IMR-90 (cell line): ENCODE measurements around the gene PCBP3. TPM values are rescaled to one million over a fixed set of nuclear protein-coding genes. Genes with fewer than 3 reads are reported as not detected.

Source experiments
- ATAC-seq: fragments of 200-7000 bp; cut with Tn5 transposase; 2 replicates; pipeline ENCODE4 v1.9.1; 2020; ENCODE audit warnings: low read depth, mild to moderate bottlenecking, moderate library complexity
- BruUV-seq: library from RNA; stranded (reverse); fragments of 400-500 nt; replicated peaks from 2 replicates; lab custom pipeline; 2021; lab: Mats Ljungman, UMichigan
- CTCF ChIA-PET: fragments of 300-600 bp; formaldehyde crosslinking; extraction: SDS; loops from one replicate; lab custom pipeline; 2021; ENCODE audit warnings: antibody characterized with exemption; lab: Yijun Ruan, JAX
- POLR2A ChIA-PET: fragments of 300-600 bp; sonication (Branson Sonifier 250); formaldehyde crosslinking; loops from one replicate; lab custom pipeline; 2022; ENCODE audit warnings: antibody characterized with exemption; ENCODE audit not compliant: unreplicated experiment; lab: Charles Lee
- DNase-seq: peaks from one replicate; pipeline ENCODE4 v3.0.0; 2013
- H2AFZ ChIP-seq: replicated peaks from 2 replicates; pipeline ENCODE3; 2013; ENCODE audit warnings: low read length, mild to moderate bottlenecking; ENCODE audit not compliant: poor library complexity
- H2AK5ac ChIP-seq: 2 replicates; pipeline ENCODE4 v1.6.1; 2013; ENCODE audit warnings: low read depth, low read length, inconsistent platforms
- H2AK9ac ChIP-seq: replicated peaks from 2 replicates; pipeline ENCODE3; 2013; ENCODE audit warnings: mild to moderate bottlenecking, low read depth, low read length, moderate library complexity; ENCODE audit not compliant: poor library complexity
- H2BK120ac ChIP-seq: 2 replicates; pipeline ENCODE4 v1.6.1; 2013; ENCODE audit warnings: low read depth, low read length, inconsistent platforms
- H2BK15ac ChIP-seq: 3 replicates; pipeline ENCODE4 v1.6.1; 2013; ENCODE audit warnings: low read depth, low read length, inconsistent platforms
- H2BK20ac ChIP-seq: 2 replicates; pipeline ENCODE4 v1.6.1; 2013; ENCODE audit warnings: low read depth, mild to moderate bottlenecking, inconsistent platforms, low read length, moderate library complexity
- H2BK5ac ChIP-seq: 2 replicates; pipeline ENCODE4 v1.6.1; 2013; ENCODE audit warnings: mild to moderate bottlenecking, low read depth, low read length, inconsistent platforms; ENCODE audit not compliant: poor library complexity, severe bottlenecking
- H3K14ac ChIP-seq: replicated peaks from 2 replicates; pipeline ENCODE4 v1.6.1; 2013; ENCODE audit warnings: low read depth, low read length, inconsistent platforms
- H3K18ac ChIP-seq: 2 replicates; pipeline ENCODE4 v1.6.1; 2013; ENCODE audit warnings: low read depth, low read length, control low read depth
- H3K23ac ChIP-seq: 2 replicates; pipeline ENCODE4 v1.6.1; 2013; ENCODE audit warnings: low read depth, low read length, inconsistent platforms
- H3K27ac ChIP-seq: 2 replicates; pipeline ENCODE4 v1.5.1; 2013; ENCODE audit warnings: mild to moderate bottlenecking, control low read depth, low read length; ENCODE audit not compliant: insufficient read depth
- H3K27me3 ChIP-seq: 2 replicates; pipeline ENCODE4 v1.6.1; 2013; ENCODE audit warnings: low read length; ENCODE audit not compliant: control insufficient read depth, insufficient read depth
- H3K36me3 ChIP-seq: 2 replicates; pipeline ENCODE4 v1.6.1; 2013; ENCODE audit warnings: low read length, mixed read lengths; ENCODE audit not compliant: control insufficient read depth, insufficient read depth
- H3K4ac ChIP-seq: 2 replicates; pipeline ENCODE4 v1.6.1; 2013; ENCODE audit warnings: low read depth, low read length, inconsistent platforms
- H3K4me1 ChIP-seq: 2 replicates; pipeline ENCODE4 v1.6.1; 2013; ENCODE audit warnings: low read length, mixed read lengths; ENCODE audit not compliant: control insufficient read depth, insufficient read depth
- H3K4me2 ChIP-seq: 2 replicates; pipeline ENCODE4 v1.6.1; 2013; ENCODE audit warnings: low read depth, mild to moderate bottlenecking, control low read depth, low read length, moderate library complexity
- H3K4me3 ChIP-seq: 2 replicates; pipeline ENCODE4 v1.5.1; 2013; ENCODE audit warnings: low read depth, mild to moderate bottlenecking, control low read depth, low read length, moderate library complexity; ENCODE audit not compliant: insufficient read depth
- H3K56ac ChIP-seq: 2 replicates; pipeline ENCODE4 v1.6.1; 2013; ENCODE audit warnings: low read length, inconsistent platforms; ENCODE audit not compliant: insufficient read depth; ENCODE audit errors: extremely low read depth
- H3K79me1 ChIP-seq, 2 experiments: 2 replicates each; pipeline ENCODE4 v1.6.1; 2013; ENCODE audit warnings: low read length in 2 of 2, inconsistent platforms in 1 of 2, low read depth in 1 of 2
- H3K9ac ChIP-seq: 2 replicates; pipeline ENCODE4 v1.6.1; 2013; ENCODE audit warnings: low read depth, low read length, control low read depth
- H3K9me1 ChIP-seq: 2 replicates; pipeline ENCODE4 v1.6.1; 2013; ENCODE audit warnings: low read length, inconsistent platforms; ENCODE audit not compliant: insufficient read depth
- H3K9me3 ChIP-seq: 2 replicates; pipeline ENCODE4 v1.6.1; 2013; ENCODE audit warnings: low read length; ENCODE audit not compliant: control insufficient read depth, insufficient read depth
- H4K20me1 ChIP-seq: 2 replicates; pipeline ENCODE4 v1.6.1; 2013; ENCODE audit warnings: low read length, inconsistent platforms; ENCODE audit not compliant: insufficient read depth
- H4K5ac ChIP-seq: 2 replicates; pipeline ENCODE4 v1.6.1; 2013; ENCODE audit warnings: mild to moderate bottlenecking, low read depth, low read length, control low read depth
- H4K8ac ChIP-seq, 2 experiments: 2 replicates each; pipeline ENCODE4 v1.6.1; 2013; ENCODE audit warnings: low read depth in 2 of 2, low read length in 2 of 2, control low read depth in 1 of 2, inconsistent platforms in 1 of 2
- H4K91ac ChIP-seq: 2 replicates; pipeline ENCODE4 v1.6.1; 2013; ENCODE audit warnings: low read depth, low read length, inconsistent platforms; ENCODE audit not compliant: insufficient read depth
- BHLHE40 ChIP-seq: fragments of 150-350 bp; IDR thresholded peaks from 2 replicates; pipeline ENCODE4 v1.6.1; 2016; ENCODE audit warnings: mild to moderate bottlenecking, low read depth, low read length
- CEBPB ChIP-seq: IDR thresholded peaks from 2 replicates; pipeline ENCODE4 v1.6.1; 2012; ENCODE audit warnings: low read depth, low read length, improper control_type of control experiment
- CHD1 ChIP-seq: IDR thresholded peaks from 2 replicates; pipeline ENCODE4 v1.6.1; 2012; ENCODE audit warnings: low read depth, low read length, improper control_type of control experiment
- FOS ChIP-seq: fragments of 150-350 bp; IDR thresholded peaks from 2 replicates; pipeline ENCODE4 v1.6.1; 2016; ENCODE audit warnings: low read depth, low read length
- MAFK ChIP-seq: IDR thresholded peaks from 2 replicates; pipeline ENCODE4 v1.6.1; 2012; ENCODE audit warnings: low read depth, low read length, improper control_type of control experiment
- MXI1 ChIP-seq: IDR thresholded peaks from 2 replicates; pipeline ENCODE4 v1.6.1; 2012; ENCODE audit warnings: low read depth, mild to moderate bottlenecking, low read length, moderate library complexity, borderline replicate concordance
- RAD21 ChIP-seq: IDR thresholded peaks from 2 replicates; pipeline ENCODE4 v1.6.1; 2012; ENCODE audit warnings: low read length, improper control_type of control experiment
- RCOR1 ChIP-seq: IDR thresholded peaks from 2 replicates; pipeline ENCODE4 v1.6.1; 2012; ENCODE audit warnings: mild to moderate bottlenecking, low read length, improper control_type of control experiment; ENCODE audit not compliant: insufficient replicate concordance
- RFX5 ChIP-seq: IDR thresholded peaks from 2 replicates; pipeline ENCODE4 v1.8.0; 2012; ENCODE audit warnings: low read depth, mild to moderate bottlenecking, low read length, moderate library complexity
- SMC3 ChIP-seq: fragments of 150-350 bp; IDR thresholded peaks from 2 replicates; pipeline ENCODE4 v1.6.1; 2016; ENCODE audit warnings: low read depth, mild to moderate bottlenecking, antibody characterized with exemption, low read length, moderate library complexity
- WGBS, 2 experiments: methylation state at CpG; one replicate each; pipeline versions ENCODE4 v1.1.5 to v1.1.7; 2013; ENCODE audit warnings: missing lambda C conversion rate in 2 of 2; ENCODE audit not compliant: insufficient read length in 1 of 2; ENCODE audit errors: extremely low coverage in 2 of 2; 5-methylcytosine and 5-hydroxymethylcytosine counted together
- dilution Hi-C: fragments of 300-500 bp; cut with HindIII; formaldehyde crosslinking; loops from one replicate; pipeline ENCODE4 v1.14.3; 2018; ENCODE audit warnings: low sequenced_read_pairs; ENCODE audit not compliant: unreplicated experiment
- in situ Hi-C: fragments of 300-500 bp; cut with MboI; formaldehyde crosslinking; loops from 3 replicates; pipeline ENCODE4 v1.14.3; 2019; ENCODE audit warnings: low sequenced_read_pairs, inconsistent platforms, mixed read lengths
- intact Hi-C: fragments of 100-400 bp; cut with micrococcal nuclease; formaldehyde crosslinking; loops from 2 replicates; pipeline ENCODE4 v1.10.0; 2022
- polyA plus RNA-seq, 3 experiments: library from polyadenylated mRNA; depleted of rRNA; stranded (reverse); fragments of >200 nt; gene quantifications; 2 replicates each; pipeline ENCODE4 v1.2.3, GENCODE V29; 2012; ENCODE audit warnings: low replicate concordance in 1 of 3
- total RNA-seq: library from RNA; depleted of rRNA; stranded (reverse); fragments of >200 nt; gene quantifications from 2 replicates; pipeline ENCODE4 v1.2.3, GENCODE V29; 2012
- TF ChIP-seq, protein P1 (sequence below): fragments of 150-350 bp; IDR thresholded peaks from 2 replicates; pipeline ENCODE4 v1.6.1; 2017; ENCODE audit warnings: mild to moderate bottlenecking, antibody characterized with exemption, low read length, low read depth
- TF ChIP-seq, protein P2 (sequence below): conservative IDR thresholded peaks from 2 replicates; pipeline ENCODE4 v1.5.1; 2012; ENCODE audit warnings: mild to moderate bottlenecking, low read depth, low read length, improper control_type of control experiment

Gene PCBP3
- total and polyA plus RNA-seq, 2 of the 4 experiments (the other 2 are of a cell fraction): 2.9 to 3.9 TPM

DNA sequence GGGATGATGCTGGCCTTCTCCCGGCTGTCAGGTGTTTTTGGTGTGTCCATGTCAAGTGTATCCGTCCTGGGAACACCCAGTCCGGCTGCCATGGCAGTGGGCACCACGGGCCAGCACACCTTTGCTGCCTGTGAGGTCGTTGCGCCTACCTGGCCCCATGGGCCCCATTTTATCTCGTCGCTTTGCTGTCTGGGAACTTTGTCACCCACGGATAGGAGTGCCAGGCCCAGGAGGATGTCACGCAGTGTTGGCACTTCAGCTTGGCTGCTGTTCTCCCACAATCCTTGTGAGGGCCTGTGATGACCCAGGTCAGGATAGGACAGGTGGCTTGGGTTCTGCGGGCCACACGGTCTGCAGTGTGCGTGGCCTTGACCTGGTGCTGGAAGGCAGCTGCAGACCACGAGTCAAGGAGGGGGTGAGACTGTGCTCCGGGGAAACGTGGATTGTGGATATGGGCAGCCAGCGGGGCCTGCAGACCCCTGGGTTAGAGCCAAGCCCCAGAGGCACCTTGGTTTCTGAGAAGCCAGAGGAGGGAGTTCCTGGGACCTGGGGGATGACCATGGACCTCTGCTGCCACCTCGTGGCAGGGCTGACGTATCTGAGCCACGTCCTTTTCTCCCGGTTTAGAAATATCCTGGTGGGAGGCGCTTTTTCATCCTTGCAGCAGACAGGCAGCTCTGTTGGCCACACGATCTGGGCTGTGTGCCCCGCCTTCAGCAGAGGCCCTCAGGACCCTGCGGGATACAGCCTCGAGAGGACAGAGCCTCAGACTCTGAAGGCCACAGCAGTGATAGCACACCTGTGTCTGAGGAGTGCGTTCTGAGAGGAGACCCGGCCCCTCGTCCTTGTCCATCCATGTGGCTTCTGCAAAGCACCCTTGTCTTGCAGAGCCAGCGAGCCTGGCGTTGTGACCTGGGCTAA, 176.9 kb downstream of the PCBP3 start:
- BruUV-seq: no TSS peak
- intact Hi-C loops: loop anchor here (1.0 to 5.0 kb wide), 6 partner anchors 62 to 528 kb away; no protein-coding TSS in a partner anchor
- H3K23ac ChIP-seq: no peak overlapping the region
- peak overlapping the region; percentile 85 for H2AK5ac ChIP-seq
- WGBS, 2 experiments: 55% methylated on average over 14 of the region's 31 CpGs; no CpG with 5 or more reads in 1 of the 2 experiments
- H4K5ac ChIP-seq: no peak overlapping the region
- ATAC-seq: peak; percentile 84
- peaks cover 11% of the 10 kb centered on the region; the same call in 1 of the 2 replicates for H4K20me1 ChIP-seq
- ChIA-PET POLR2A (no interaction called here), CTCF (interaction anchor here (0.6 to 1.1 kb wide), 4 partner anchors 101 to 274 kb away, joined by 3 to 5 read pairs (median 4); no protein-coding TSS in a partner anchor)
- DNase-seq: peak; percentile 91
- H2BK120ac ChIP-seq: peak overlapping the region; percentile 74
- H3K36me3 ChIP-seq: no peaks in the 10 kb centered on the region
- no peak overlapping the region for H3K56ac ChIP-seq
- peak overlapping the region; percentile 34 for H2AK9ac ChIP-seq
- peak overlapping the region; percentile 87 for H3K4ac ChIP-seq
- peaks cover 11% of the 10 kb centered on the region for H3K9me1 ChIP-seq
- no peaks in the 10 kb centered on the region for H3K79me1 ChIP-seq
- H3K18ac ChIP-seq: no peak overlapping the region
- H4K8ac ChIP-seq: peak overlapping the region in 1 of 2 experiments; percentile 44; a peak in 2 of 4 replicates
- peak overlapping the region; percentile 73; the same call in 2 of the 3 replicates for H2BK15ac ChIP-seq
- H3K4me3 ChIP-seq: no peak overlapping the region
- H3K9ac ChIP-seq: no peak overlapping the region
- H3K9me3 ChIP-seq: no peaks in the 10 kb centered on the region
- no peak overlapping the region for H3K4me2 ChIP-seq
- dilution Hi-C loops: no loop called here
- in situ Hi-C loops: loop anchor here (5.0 to 10.0 kb wide), 3 partner anchors 356 to 676 kb away; no protein-coding TSS in a partner anchor
- peak overlapping the region; percentile 78 for H4K91ac ChIP-seq
- H3K14ac ChIP-seq: 0 out of 2 replicates have a peak overlapping the region, but pooled peaks have one; percentile 17
- no peak overlapping the region; the same call in 1 of the 2 replicates for H3K27ac ChIP-seq
- H2BK5ac ChIP-seq: peak overlapping the region; percentile 74
- H3K27me3 ChIP-seq: no peaks in the 10 kb centered on the region; the same call in 1 of the 2 replicates
- H2BK20ac ChIP-seq: peak overlapping the region; percentile 81
- H2AFZ ChIP-seq: peak overlapping the region; percentile 77
- H3K4me1 ChIP-seq: peaks cover 16% of the 10 kb centered on the region
- no peak for TF ChIP-seq MAFK
- TF ChIP-seq MXI1: no peak
- TF ChIP-seq FOS: no peak
- TF ChIP-seq RFX5: no peak
- peak; percentile 97 for TF ChIP-seq RAD21
- TF ChIP-seq, protein P1, sequence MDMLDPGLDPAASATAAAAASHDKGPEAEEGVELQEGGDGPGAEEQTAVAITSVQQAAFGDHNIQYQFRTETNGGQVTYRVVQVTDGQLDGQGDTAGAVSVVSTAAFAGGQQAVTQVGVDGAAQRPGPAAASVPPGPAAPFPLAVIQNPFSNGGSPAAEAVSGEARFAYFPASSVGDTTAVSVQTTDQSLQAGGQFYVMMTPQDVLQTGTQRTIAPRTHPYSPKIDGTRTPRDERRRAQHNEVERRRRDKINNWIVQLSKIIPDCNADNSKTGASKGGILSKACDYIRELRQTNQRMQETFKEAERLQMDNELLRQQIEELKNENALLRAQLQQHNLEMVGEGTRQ: no peak
- no peak for TF ChIP-seq RCOR1
- TF ChIP-seq CEBPB: no peak
- TF ChIP-seq SMC3: peak; percentile 93
- TF ChIP-seq, protein P2, sequence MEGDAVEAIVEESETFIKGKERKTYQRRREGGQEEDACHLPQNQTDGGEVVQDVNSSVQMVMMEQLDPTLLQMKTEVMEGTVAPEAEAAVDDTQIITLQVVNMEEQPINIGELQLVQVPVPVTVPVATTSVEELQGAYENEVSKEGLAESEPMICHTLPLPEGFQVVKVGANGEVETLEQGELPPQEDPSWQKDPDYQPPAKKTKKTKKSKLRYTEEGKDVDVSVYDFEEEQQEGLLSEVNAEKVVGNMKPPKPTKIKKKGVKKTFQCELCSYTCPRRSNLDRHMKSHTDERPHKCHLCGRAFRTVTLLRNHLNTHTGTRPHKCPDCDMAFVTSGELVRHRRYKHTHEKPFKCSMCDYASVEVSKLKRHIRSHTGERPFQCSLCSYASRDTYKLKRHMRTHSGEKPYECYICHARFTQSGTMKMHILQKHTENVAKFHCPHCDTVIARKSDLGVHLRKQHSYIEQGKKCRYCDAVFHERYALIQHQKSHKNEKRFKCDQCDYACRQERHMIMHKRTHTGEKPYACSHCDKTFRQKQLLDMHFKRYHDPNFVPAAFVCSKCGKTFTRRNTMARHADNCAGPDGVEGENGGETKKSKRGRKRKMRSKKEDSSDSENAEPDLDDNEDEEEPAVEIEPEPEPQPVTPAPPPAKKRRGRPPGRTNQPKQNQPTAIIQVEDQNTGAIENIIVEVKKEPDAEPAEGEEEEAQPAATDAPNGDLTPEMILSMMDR: peak; percentile 98
- no peak for TF ChIP-seq CHD1
- TF ChIP-seq BHLHE40: no peak
